Measurements from ENCODE around the gene MTR. TPM values are rescaled to one million over a fixed set of nuclear protein-coding genes. Genes with fewer than 3 reads are reported as not detected.

MTR gene
- 59.2 and 62.2 TPM in 2 replicates for total RNA-seq

GRCh38 chr1:236795035-236795756 is at the start of gene MTR:
TSS of gene MTR (plus strand) at chr1:236795292. CDS start at chr1:236795704, 412 bp downstream.
- H3K4me3 Mint-ChIP-seq (ENCODE audit: low read depth): peak within 1 kb of the TSS; percentile 92
- peaks cover 32% of the 10 kb centered on the region for H3K4me1 Mint-ChIP-seq (ENCODE audit: low read depth)
- peak within 1 kb of the TSS; percentile 98 for H3K27ac Mint-ChIP-seq
- H3K36me3 Mint-ChIP-seq (ENCODE audit: low read depth): peaks cover 8% of the 10 kb centered on the region
- no peaks in the 10 kb centered on the region for H3K9me3 Mint-ChIP-seq
- H3K27me3 Mint-ChIP-seq (ENCODE audit: low read depth): peaks cover 10% of the 10 kb centered on the region
- intact Hi-C loops (cut with micrococcal nuclease): loop anchor here (1.0 to 10.0 kb wide), 7 partner anchors 16 to 800 kb away; partner anchors contain the start of genes EDARADD and HEATR1
- peak; percentile 94 for DNase-seq (ENCODE audit: low spot score)

- Mint-ChIP-seq H3K4me3 (ENCODE audit: low read depth) (no peak overlapping the region), H3K9me3 (no peaks in the 10 kb centered on the region), H3K27ac (no peak overlapping the region), H3K4me1 (ENCODE audit: low read depth) (no peaks in the 10 kb centered on the region), H3K36me3 (ENCODE audit: low read depth) (no peaks in the 10 kb centered on the region), H3K27me3 (ENCODE audit: low read depth) (peaks cover 4% of the 10 kb centered on the region)
- intact Hi-C loops (cut with micrococcal nuclease): no loop called here
- DNase-seq (ENCODE audit: low spot score): no peak
Measured at GRCh38 chr1:236746785-236747184, 48.3 kb upstream of the MTR start.

- H3K9me3 Mint-ChIP-seq: no peaks in the 10 kb centered on the region
- peaks cover 4% of the 10 kb centered on the region for H3K27me3 Mint-ChIP-seq (ENCODE audit: low read depth)
- H3K36me3 Mint-ChIP-seq (ENCODE audit: low read depth): no peaks in the 10 kb centered on the region
- no peaks in the 10 kb centered on the region for H3K4me1 Mint-ChIP-seq (ENCODE audit: low read depth)
- intact Hi-C loops (cut with micrococcal nuclease): no loop called here
- no peak overlapping the region for H3K4me3 Mint-ChIP-seq (ENCODE audit: low read depth)
- no peak overlapping the region for H3K27ac Mint-ChIP-seq
- no peak for DNase-seq (ENCODE audit: low spot score)
Measured at GRCh38 chr1:236747311-236747985, 47.6 kb upstream of the MTR start.

- Mint-ChIP-seq H3K9me3 (no peaks in the 10 kb centered on the region), H3K27me3 (ENCODE audit: low read depth) (peaks cover 4% of the 10 kb centered on the region), H3K4me1 (ENCODE audit: low read depth) (no peaks in the 10 kb centered on the region), H3K36me3 (ENCODE audit: low read depth) (no peaks in the 10 kb centered on the region), H3K27ac (no peak overlapping the region), H3K4me3 (ENCODE audit: low read depth) (no peak overlapping the region)
- no peak for DNase-seq (ENCODE audit: low spot score)
- intact Hi-C loops (cut with micrococcal nuclease): no loop called here
Measured at GRCh38 chr1:236748268-236748870, 46.7 kb upstream of the MTR start.

- H3K27me3 Mint-ChIP-seq (ENCODE audit: low read depth): peaks cover 4% of the 10 kb centered on the region
- H3K9me3 Mint-ChIP-seq: no peaks in the 10 kb centered on the region
- H3K36me3 Mint-ChIP-seq (ENCODE audit: low read depth): no peaks in the 10 kb centered on the region
- no peak overlapping the region for H3K4me3 Mint-ChIP-seq (ENCODE audit: low read depth)
- no peaks in the 10 kb centered on the region for H3K4me1 Mint-ChIP-seq (ENCODE audit: low read depth)
- no peak for DNase-seq (ENCODE audit: low spot score)
- no peak overlapping the region for H3K27ac Mint-ChIP-seq
- intact Hi-C loops (cut with micrococcal nuclease): no loop called here
Measured at GRCh38 chr1:236750928-236751327, 44.2 kb upstream of the MTR start.

GRCh38 chr1:236751385-236751784 is 43.7 kb upstream of the MTR start:
- H3K27ac Mint-ChIP-seq: no peak overlapping the region
- no peaks in the 10 kb centered on the region for H3K4me1 Mint-ChIP-seq (ENCODE audit: low read depth)

GRCh38 chr1:236751935-236752334 is 43.2 kb upstream of the MTR start:
- Mint-ChIP-seq H3K27me3 (ENCODE audit: low read depth) (peaks cover 4% of the 10 kb centered on the region), H3K27ac (no peak overlapping the region), H3K9me3 (no peaks in the 10 kb centered on the region), H3K4me3 (ENCODE audit: low read depth) (no peak overlapping the region), H3K36me3 (ENCODE audit: low read depth) (no peaks in the 10 kb centered on the region), H3K4me1 (ENCODE audit: low read depth) (no peaks in the 10 kb centered on the region)
- intact Hi-C loops (cut with micrococcal nuclease): no loop called here
- no peak for DNase-seq (ENCODE audit: low spot score)

More at GRCh38 chr1:236751385-236751784, 43.7 kb upstream of the MTR start:
- no peak overlapping the region for H3K4me3 Mint-ChIP-seq (ENCODE audit: low read depth)
- no peaks in the 10 kb centered on the region for H3K36me3 Mint-ChIP-seq (ENCODE audit: low read depth)
- peaks cover 4% of the 10 kb centered on the region for H3K27me3 Mint-ChIP-seq (ENCODE audit: low read depth)
- no peak for DNase-seq (ENCODE audit: low spot score)
- intact Hi-C loops (cut with micrococcal nuclease): no loop called here
- no peaks in the 10 kb centered on the region for H3K9me3 Mint-ChIP-seq

- Mint-ChIP-seq H3K27me3 (ENCODE audit: low read depth) (no peaks in the 10 kb centered on the region), H3K4me3 (ENCODE audit: low read depth) (no peak overlapping the region), H3K27ac (no peak overlapping the region), H3K36me3 (ENCODE audit: low read depth) (no peaks in the 10 kb centered on the region), H3K4me1 (ENCODE audit: low read depth) (no peaks in the 10 kb centered on the region), H3K9me3 (no peaks in the 10 kb centered on the region)
- DNase-seq (ENCODE audit: low spot score): no peak
- intact Hi-C loops (cut with micrococcal nuclease): no loop called here
Measured at GRCh38 chr1:236753516-236753915, 41.6 kb upstream of the MTR start.

- DNase-seq (ENCODE audit: low spot score): no peak
- H3K4me1 Mint-ChIP-seq (ENCODE audit: low read depth): no peaks in the 10 kb centered on the region
- intact Hi-C loops (cut with micrococcal nuclease): no loop called here
- no peaks in the 10 kb centered on the region for H3K27me3 Mint-ChIP-seq (ENCODE audit: low read depth)
- no peak overlapping the region for H3K4me3 Mint-ChIP-seq (ENCODE audit: low read depth)
- H3K9me3 Mint-ChIP-seq: no peaks in the 10 kb centered on the region
- H3K27ac Mint-ChIP-seq: no peak overlapping the region
- H3K36me3 Mint-ChIP-seq (ENCODE audit: low read depth): no peaks in the 10 kb centered on the region
Measured at GRCh38 chr1:236753964-236754363, 41.1 kb upstream of the MTR start.

- Mint-ChIP-seq H3K4me3 (ENCODE audit: low read depth) (no peak overlapping the region), H3K27ac (no peak overlapping the region), H3K27me3 (ENCODE audit: low read depth) (no peaks in the 10 kb centered on the region), H3K9me3 (no peaks in the 10 kb centered on the region), H3K36me3 (ENCODE audit: low read depth) (no peaks in the 10 kb centered on the region), H3K4me1 (ENCODE audit: low read depth) (peaks cover 5% of the 10 kb centered on the region)
- intact Hi-C loops (cut with micrococcal nuclease): no loop called here
- no peak for DNase-seq (ENCODE audit: low spot score)
Measured at GRCh38 chr1:236754525-236755210, 40.4 kb upstream of the MTR start.

- H3K4me3 Mint-ChIP-seq (ENCODE audit: low read depth): no peak overlapping the region
- peaks cover 5% of the 10 kb centered on the region for H3K4me1 Mint-ChIP-seq (ENCODE audit: low read depth)
- no peak for DNase-seq (ENCODE audit: low spot score)
- H3K36me3 Mint-ChIP-seq (ENCODE audit: low read depth): no peaks in the 10 kb centered on the region
- intact Hi-C loops (cut with micrococcal nuclease): no loop called here
- no peak overlapping the region for H3K27ac Mint-ChIP-seq
- H3K27me3 Mint-ChIP-seq (ENCODE audit: low read depth): no peaks in the 10 kb centered on the region
- no peaks in the 10 kb centered on the region for H3K9me3 Mint-ChIP-seq
Measured at GRCh38 chr1:236757640-236758039, 37.5 kb upstream of the MTR start.

GRCh38 chr1:236759252-236759859 is 35.7 kb upstream of the MTR start:
- intact Hi-C loops (cut with micrococcal nuclease): loop anchor here (1.0 kb wide), 1 partner anchor 110 kb away; no protein-coding TSS in a partner anchor
- Mint-ChIP-seq H3K36me3 (ENCODE audit: low read depth) (no peaks in the 10 kb centered on the region), H3K27me3 (ENCODE audit: low read depth) (no peaks in the 10 kb centered on the region), H3K27ac (no peak overlapping the region), H3K9me3 (no peaks in the 10 kb centered on the region), H3K4me1 (ENCODE audit: low read depth) (peaks cover 5% of the 10 kb centered on the region), H3K4me3 (ENCODE audit: low read depth) (no peak overlapping the region)
- DNase-seq (ENCODE audit: low spot score): no peak
